ENCODE results near the gene CEACAM7.
A peak's percentile ranks its signal among the peaks of the same experiment; 100 is the strongest.

The CEACAM7 gene

GRCh38 chr19:41698746-41699230 is 10.7 kb upstream of the CEACAM7 start:
- Histone ChIP-seq H3K9me3 (ENCODE audit: insufficient read depth, low read depth, low read length) (no peaks in the 10 kb centered on the region; the same call in 1 of the 2 replicates), H3K4me1 (ENCODE audit: insufficient read depth, low read length) (no peaks in the 10 kb centered on the region), H3K27me3 (ENCODE audit: insufficient read depth, low read length) (no peaks in the 10 kb centered on the region; the same call in 1 of the 2 replicates), H3K27ac (ENCODE audit: low read length) (no peak overlapping the region), H3K9ac (ENCODE audit: low read depth, low read length) (no peak overlapping the region), H3K36me3 (ENCODE audit: insufficient read depth, low read depth, low read length) (no peaks in the 10 kb centered on the region), H3K4me3 (ENCODE audit: low read length) (no peak overlapping the region)

GRCh38 chr19:41697198-41697855 is 9.3 kb upstream of the CEACAM7 start:
- Histone ChIP-seq H3K9ac (ENCODE audit: low read depth, low read length) (no peak overlapping the region), H3K4me1 (ENCODE audit: insufficient read depth, low read length) (no peaks in the 10 kb centered on the region), H3K4me3 (ENCODE audit: low read length) (no peak overlapping the region), H3K27me3 (ENCODE audit: insufficient read depth, low read length) (no peaks in the 10 kb centered on the region; the same call in 1 of the 2 replicates), H3K9me3 (ENCODE audit: insufficient read depth, low read depth, low read length) (no peaks in the 10 kb centered on the region; the same call in 1 of the 2 replicates), H3K27ac (ENCODE audit: low read length) (no peak overlapping the region), H3K36me3 (ENCODE audit: insufficient read depth, low read depth, low read length) (no peaks in the 10 kb centered on the region)

- Histone ChIP-seq H3K9ac (ENCODE audit: low read depth, low read length) (no peak overlapping the region), H3K36me3 (ENCODE audit: insufficient read depth, low read depth, low read length) (no peaks in the 10 kb centered on the region), H3K4me1 (ENCODE audit: insufficient read depth, low read length) (no peaks in the 10 kb centered on the region), H3K27ac (ENCODE audit: low read length) (no peak overlapping the region), H3K9me3 (ENCODE audit: insufficient read depth, low read depth, low read length) (no peaks in the 10 kb centered on the region; the same call in 1 of the 2 replicates), H3K4me3 (ENCODE audit: low read length) (no peak overlapping the region), H3K27me3 (ENCODE audit: insufficient read depth, low read length) (peaks cover 7% of the 10 kb centered on the region)
These were observed 8.5 kb upstream of the CEACAM7 start for GRCh38 chr19:41696402-41697197.

- H3K9me3 ChIP-seq (ENCODE audit: insufficient read depth, low read depth, low read length) = no peaks in the 10 kb centered on the region; the same call in 1 of the 2 replicates
- H3K27me3 ChIP-seq (ENCODE audit: insufficient read depth, low read length) = peaks cover 8% of the 10 kb centered on the region
- H3K4me1 ChIP-seq (ENCODE audit: insufficient read depth, low read length) = no peaks in the 10 kb centered on the region
- no peak overlapping the region for H3K9ac ChIP-seq (ENCODE audit: low read depth, low read length)
- H3K4me3 ChIP-seq (ENCODE audit: low read length) = no peak overlapping the region
- H3K36me3 ChIP-seq (ENCODE audit: insufficient read depth, low read depth, low read length) = no peaks in the 10 kb centered on the region
- H3K27ac ChIP-seq (ENCODE audit: low read length) = no peak overlapping the region
These were observed 7.7 kb upstream of the CEACAM7 start for GRCh38 chr19:41695745-41696144.

- H3K4me3 ChIP-seq (ENCODE audit: low read length) = no peak overlapping the region
- H3K9me3 ChIP-seq (ENCODE audit: insufficient read depth, low read depth, low read length) = no peaks in the 10 kb centered on the region; the same call in 1 of the 2 replicates
- peaks cover 8% of the 10 kb centered on the region for H3K27me3 ChIP-seq (ENCODE audit: insufficient read depth, low read length)
- H3K9ac ChIP-seq (ENCODE audit: low read depth, low read length) = no peak overlapping the region
- H3K4me1 ChIP-seq (ENCODE audit: insufficient read depth, low read length) = no peaks in the 10 kb centered on the region
- no peaks in the 10 kb centered on the region for H3K36me3 ChIP-seq (ENCODE audit: insufficient read depth, low read depth, low read length)
- H3K27ac ChIP-seq (ENCODE audit: low read length) = no peak overlapping the region
These were observed 7.0 kb upstream of the CEACAM7 start for GRCh38 chr19:41694831-41695635.

DNA sequence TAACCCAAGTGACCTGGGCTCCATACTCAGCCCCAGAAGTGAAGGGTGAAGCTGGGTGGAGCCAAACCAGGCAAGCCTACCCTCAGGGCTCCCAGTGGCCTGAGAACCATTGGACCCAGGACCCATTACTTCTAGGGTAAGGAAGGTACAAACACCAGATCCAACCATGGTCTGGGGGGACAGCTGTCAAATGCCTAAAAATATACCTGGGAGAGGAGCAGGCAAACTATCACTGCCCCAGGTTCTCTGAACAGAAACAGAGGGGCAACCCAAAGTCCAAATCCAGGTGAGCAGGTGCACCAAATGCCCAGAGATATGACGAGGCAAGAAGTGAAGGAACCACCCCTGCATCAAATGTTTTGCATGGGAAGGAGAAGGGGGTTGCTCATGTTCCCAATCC is 6.1 kb upstream of the CEACAM7 start:
- Histone ChIP-seq H3K27ac (ENCODE audit: low read length) (no peak overlapping the region), H3K36me3 (ENCODE audit: insufficient read depth, low read depth, low read length) (no peaks in the 10 kb centered on the region), H3K9me3 (ENCODE audit: insufficient read depth, low read depth, low read length) (no peaks in the 10 kb centered on the region; the same call in 1 of the 2 replicates), H3K27me3 (ENCODE audit: insufficient read depth, low read length) (peaks cover 8% of the 10 kb centered on the region), H3K9ac (ENCODE audit: low read depth, low read length) (no peak overlapping the region), H3K4me1 (ENCODE audit: insufficient read depth, low read length) (no peaks in the 10 kb centered on the region), H3K4me3 (ENCODE audit: low read length) (no peak overlapping the region)

DNA sequence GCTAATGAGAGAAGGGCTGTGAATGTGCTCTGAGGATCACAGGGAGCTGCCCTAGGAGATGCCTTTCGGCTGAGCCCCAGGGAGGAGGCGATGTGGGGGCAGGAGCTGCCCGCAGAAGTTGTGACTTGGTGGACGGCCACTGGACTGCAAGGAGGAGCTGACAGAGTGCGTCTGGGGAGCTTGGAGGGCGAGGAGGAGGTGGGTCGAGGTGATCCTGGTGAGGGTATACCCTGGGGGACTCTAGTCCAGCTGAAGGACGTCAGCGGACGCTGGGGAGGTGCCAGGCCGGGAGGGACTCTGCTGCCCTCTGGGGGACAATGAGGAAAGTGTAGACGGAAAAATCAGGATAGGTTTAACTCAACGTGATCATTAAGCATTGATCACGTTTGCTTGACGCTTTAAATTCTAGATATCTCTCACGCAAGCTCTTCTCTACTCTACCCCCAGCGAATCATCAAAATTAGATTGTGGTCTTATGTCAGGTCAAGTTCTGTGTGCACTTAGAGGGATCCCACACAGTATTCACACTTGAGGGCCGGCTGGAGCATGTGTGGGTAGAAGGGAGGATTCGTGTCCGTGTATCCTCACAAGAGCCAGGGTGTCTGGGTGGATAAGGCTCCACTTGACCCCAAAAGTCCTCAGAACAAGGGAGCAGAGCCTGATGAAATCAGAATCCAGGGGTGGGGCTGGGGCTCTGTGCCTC is 3.3 kb upstream of the CEACAM7 start:
- Histone ChIP-seq H3K9ac (ENCODE audit: low read depth, low read length) (no peak overlapping the region), H3K27ac (ENCODE audit: low read length) (no peak overlapping the region), H3K9me3 (ENCODE audit: insufficient read depth, low read depth, low read length) (no peaks in the 10 kb centered on the region), H3K36me3 (ENCODE audit: insufficient read depth, low read depth, low read length) (no peaks in the 10 kb centered on the region), H3K4me3 (ENCODE audit: low read length) (0 out of 2 replicates have a peak overlapping the region, but pooled peaks have one; percentile 8), H3K4me1 (ENCODE audit: insufficient read depth, low read length) (no peaks in the 10 kb centered on the region), H3K27me3 (ENCODE audit: insufficient read depth, low read length) (peaks cover 8% of the 10 kb centered on the region)

- no peaks in the 10 kb centered on the region for H3K9me3 ChIP-seq (ENCODE audit: insufficient read depth, low read depth, low read length)
- H3K9ac ChIP-seq (ENCODE audit: low read depth, low read length) = no peak overlapping the region
- H3K4me1 ChIP-seq (ENCODE audit: insufficient read depth, low read length) = no peaks in the 10 kb centered on the region
- no peak overlapping the region for H3K4me3 ChIP-seq (ENCODE audit: low read length)
- H3K27me3 ChIP-seq (ENCODE audit: insufficient read depth, low read length) = peaks cover 8% of the 10 kb centered on the region
- no peak overlapping the region for H3K27ac ChIP-seq (ENCODE audit: low read length)
- no peaks in the 10 kb centered on the region for H3K36me3 ChIP-seq (ENCODE audit: insufficient read depth, low read depth, low read length)
These were observed 2.7 kb upstream of the CEACAM7 start for GRCh38 chr19:41690801-41691065.

- H3K9ac ChIP-seq (ENCODE audit: low read depth, low read length) = no peak overlapping the region
- no peak overlapping the region for H3K4me3 ChIP-seq (ENCODE audit: low read length)
- H3K27me3 ChIP-seq (ENCODE audit: insufficient read depth, low read length) = peaks cover 8% of the 10 kb centered on the region
These were observed 2.1 kb upstream of the CEACAM7 start for GRCh38 chr19:41689993-41690800.

DNA sequence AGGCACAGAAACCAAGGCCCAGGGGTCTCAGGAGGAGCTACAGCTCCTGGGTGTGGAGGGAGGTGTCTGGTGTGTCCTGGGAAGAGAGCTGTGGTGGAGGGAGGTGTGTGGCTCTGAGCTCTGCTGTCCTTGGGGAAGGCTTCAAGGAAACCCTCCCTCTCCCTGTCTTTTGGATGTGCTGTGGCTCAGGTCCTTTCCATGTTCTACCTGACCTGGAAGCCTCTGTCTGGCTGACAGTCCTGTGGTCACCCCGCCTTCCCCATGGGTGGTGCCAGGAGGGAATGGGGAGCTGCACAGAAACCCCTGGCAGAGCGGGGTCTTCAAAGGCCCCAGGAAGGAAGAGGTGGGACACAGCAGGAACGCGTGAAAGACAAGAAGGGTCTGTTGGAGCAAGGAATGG is 617 bp upstream of the CEACAM7 start:
- Histone ChIP-seq H3K27ac (ENCODE audit: low read length) (no peak overlapping the region), H3K36me3 (ENCODE audit: insufficient read depth, low read depth, low read length) (no peaks in the 10 kb centered on the region), H3K27me3 (ENCODE audit: insufficient read depth, low read length) (peaks cover 8% of the 10 kb centered on the region), H3K4me1 (ENCODE audit: insufficient read depth, low read length) (no peaks in the 10 kb centered on the region), H3K9me3 (ENCODE audit: insufficient read depth, low read depth, low read length) (no peaks in the 10 kb centered on the region), H3K9ac (ENCODE audit: low read depth, low read length) (no peak overlapping the region), H3K4me3 (ENCODE audit: low read length) (no peak overlapping the region)

More at GRCh38 chr19:41689993-41690800, 2.1 kb upstream of the CEACAM7 start:
- no peaks in the 10 kb centered on the region for H3K9me3 ChIP-seq (ENCODE audit: insufficient read depth, low read depth, low read length)
- no peak overlapping the region for H3K27ac ChIP-seq (ENCODE audit: low read length)
- no peaks in the 10 kb centered on the region for H3K4me1 ChIP-seq (ENCODE audit: insufficient read depth, low read length)
- no peaks in the 10 kb centered on the region for H3K36me3 ChIP-seq (ENCODE audit: insufficient read depth, low read depth, low read length)
